Subcutaneous abdominal adipose tissue (tissue), 5 donors: ENCODE measurements around the gene SMYD1.
"Not testable (repeated sequence)": the region's sequence is repeated elsewhere in the genome, so short reads cannot be mapped to it uniquely, and the experiment has no call there.

Experiments used
- H3K27ac ChIP-seq: one replicate; pipeline ENCODE4 v1.7.0; 2013; ENCODE audit warnings: low read depth, mild to moderate bottlenecking, inconsistent platforms, low read length, moderate library complexity
- H3K27me3 ChIP-seq, 5 donors: one replicate each; pipeline ENCODE4 v1.7.0; 2013; ENCODE audit warnings: low read length in 5 of 5, inconsistent platforms in 1 of 5; ENCODE audit not compliant: control insufficient read depth in 5 of 5, insufficient read depth in 4 of 5
- H3K36me3 ChIP-seq, 5 donors: one replicate each; pipeline ENCODE4 v1.7.0; 2013; ENCODE audit warnings: low read length in 5 of 5; ENCODE audit not compliant: control insufficient read depth in 5 of 5, insufficient read depth in 5 of 5
- H3K4me1 ChIP-seq, 5 donors: one replicate each; pipeline ENCODE4 v1.7.0; 2013; ENCODE audit warnings: low read length in 5 of 5, mild to moderate bottlenecking in 3 of 5, moderate library complexity in 1 of 5; ENCODE audit not compliant: control insufficient read depth in 5 of 5, insufficient read depth in 5 of 5
- H3K4me3 ChIP-seq, 5 donors: one replicate each; pipeline ENCODE4 v1.7.0; 2013; ENCODE audit warnings: low read length in 5 of 5, low read depth in 1 of 5
- H3K9ac ChIP-seq, 5 donors: one replicate each; pipeline ENCODE4 v1.7.0; 2013; ENCODE audit warnings: low read length in 5 of 5, mild to moderate bottlenecking in 4 of 5, moderate library complexity in 3 of 5
- H3K9me3 ChIP-seq, 5 donors: one replicate each; pipeline ENCODE4 v1.7.0; 2013; ENCODE audit warnings: low read length in 5 of 5; ENCODE audit not compliant: control insufficient read depth in 5 of 5
- donor health status: healthy.
- donor health status: healthy.
- donor health status: healthy.
- donor health status: healthy.
- donor health status: healthy.

Gene SMYD1

GRCh38 chr2:88036606-88037005 is 31.0 kb upstream of the SMYD1 start:
- Histone ChIP-seq H3K36me3 (peaks cover 16 to 32% (median 28%) of the 10 kb centered on the region in 5 donors), H3K9me3 (no peaks in the 10 kb centered on the region), H3K9ac (no peak overlapping the region), H3K4me3 (no peak overlapping the region), H3K27me3 (no peaks in the 10 kb centered on the region), H3K27ac (peak overlapping the region; percentile 10), H3K4me1 (peaks cover 0 to 4% (median 0%) of the 10 kb centered on the region in 5 donors)

DNA sequence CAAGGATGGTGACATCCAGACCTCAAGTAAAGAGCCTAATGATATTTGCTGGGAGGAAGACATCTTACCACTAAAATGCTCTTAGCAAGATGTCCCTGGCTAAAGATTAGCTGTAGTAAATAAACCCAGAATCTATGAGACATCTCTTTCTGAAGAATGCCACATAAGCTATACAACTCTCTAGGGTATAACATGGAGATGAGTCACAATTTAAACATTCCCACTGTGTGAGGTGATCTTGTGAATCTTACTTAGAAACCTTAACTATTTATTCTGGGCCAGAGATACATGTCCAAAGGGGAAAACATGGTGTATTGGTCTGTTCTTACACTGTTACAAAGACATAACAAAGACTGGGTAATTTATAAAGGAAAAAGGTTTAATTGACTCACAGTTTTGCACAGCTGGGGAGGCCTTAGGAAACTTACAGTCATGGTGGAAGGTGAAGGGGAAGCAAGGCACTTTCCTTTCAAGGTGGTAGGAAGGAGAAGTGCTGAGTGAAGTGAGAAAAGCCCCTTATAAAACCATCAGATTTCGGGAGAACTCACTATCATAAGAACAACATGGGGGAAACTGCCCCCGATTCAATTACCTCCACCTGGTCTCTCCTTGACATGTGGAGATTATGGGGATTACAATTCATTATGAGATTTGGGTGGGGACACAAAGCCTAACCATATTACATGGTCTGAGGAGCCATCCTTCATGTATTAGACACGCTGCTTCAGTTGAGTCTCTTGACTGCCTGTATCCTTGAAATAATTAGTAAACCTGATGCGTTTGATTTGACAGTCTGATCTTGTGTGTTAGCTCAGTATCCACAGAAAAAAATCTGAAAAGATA is 29.1 kb upstream of the SMYD1 start:
- Histone ChIP-seq H3K27ac (no peak overlapping the region), H3K36me3 (peaks cover 9 to 23% (median 13%) of the 10 kb centered on the region in 5 donors), H3K9me3 (no peaks in the 10 kb centered on the region), H3K9ac (no peak overlapping the region), H3K4me1 (peaks cover 0 to 4% (median 0%) of the 10 kb centered on the region in 5 donors), H3K4me3 (no peak overlapping the region), H3K27me3 (no peaks in the 10 kb centered on the region)

DNA sequence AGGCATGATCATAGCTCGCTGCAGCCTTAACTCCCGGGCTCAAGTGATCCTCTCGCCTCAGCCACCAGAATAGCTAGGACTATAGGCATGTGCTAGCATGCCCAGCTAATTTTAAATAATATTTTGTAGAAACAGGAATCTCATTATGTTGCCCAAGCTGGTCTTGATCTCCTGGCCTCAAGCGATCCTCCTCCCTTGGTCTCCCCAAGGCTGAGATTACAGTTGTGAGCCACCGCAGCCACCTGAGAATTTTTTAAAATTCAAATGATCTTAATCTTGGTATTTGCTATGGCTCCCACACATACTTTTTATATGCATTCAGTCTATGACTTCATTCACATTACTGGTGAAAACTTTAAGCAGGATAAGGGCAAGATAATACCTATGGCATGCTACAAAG is 25.1 kb upstream of the SMYD1 start:
- H3K36me3 ChIP-seq = peaks cover 0 to 4% (median 3%) of the 10 kb centered on the region in 5 donors
- no peaks in the 10 kb centered on the region for H3K27me3 ChIP-seq
- no peaks in the 10 kb centered on the region for H3K9me3 ChIP-seq
- peaks cover 0 to 10% (median 6%) of the 10 kb centered on the region in 5 donors for H3K4me1 ChIP-seq
- no peak overlapping the region for H3K27ac ChIP-seq
- no peak overlapping the region for H3K4me3 ChIP-seq
- no peak overlapping the region for H3K9ac ChIP-seq

GRCh38 chr2:88045561-88045960 is 22.1 kb upstream of the SMYD1 start:
- not testable (repeated sequence) for H3K9me3 ChIP-seq, H3K27ac ChIP-seq, H3K9ac ChIP-seq, H3K4me3 ChIP-seq, H3K27me3 ChIP-seq, H3K36me3 ChIP-seq
- H3K4me1 ChIP-seq = peaks cover 0 to 21% (median 3%) of the 10 kb centered on the region in 5 donors

DNA sequence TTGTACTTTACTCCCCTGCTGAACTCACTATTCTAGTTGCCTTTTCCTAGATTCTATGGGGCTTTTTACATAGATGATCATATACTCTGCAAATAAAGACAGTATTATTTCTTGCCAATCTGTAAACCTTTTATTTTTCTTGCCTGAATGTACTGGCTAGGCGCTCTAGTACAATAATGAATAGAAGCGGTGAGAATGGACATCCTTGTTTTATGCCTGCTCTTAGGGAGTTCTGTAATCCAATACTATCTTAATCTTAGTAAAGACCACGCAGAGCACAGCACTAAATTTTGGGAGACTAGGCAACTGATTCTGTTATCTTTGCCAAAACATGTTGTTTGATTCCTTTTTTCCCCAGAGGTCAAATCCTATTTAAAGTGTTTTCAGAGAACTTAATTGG is 19.1 kb upstream of the SMYD1 start:
- Histone ChIP-seq H3K4me1 (peaks cover 0 to 40% (median 19%) of the 10 kb centered on the region in 5 donors), H3K27me3 (no peaks in the 10 kb centered on the region), H3K36me3 (peaks cover 0 to 4% (median 3%) of the 10 kb centered on the region in 5 donors), H3K9me3 (no peaks in the 10 kb centered on the region), H3K4me3 (no peak overlapping the region), H3K9ac (no peak overlapping the region), H3K27ac (no peak overlapping the region)

DNA sequence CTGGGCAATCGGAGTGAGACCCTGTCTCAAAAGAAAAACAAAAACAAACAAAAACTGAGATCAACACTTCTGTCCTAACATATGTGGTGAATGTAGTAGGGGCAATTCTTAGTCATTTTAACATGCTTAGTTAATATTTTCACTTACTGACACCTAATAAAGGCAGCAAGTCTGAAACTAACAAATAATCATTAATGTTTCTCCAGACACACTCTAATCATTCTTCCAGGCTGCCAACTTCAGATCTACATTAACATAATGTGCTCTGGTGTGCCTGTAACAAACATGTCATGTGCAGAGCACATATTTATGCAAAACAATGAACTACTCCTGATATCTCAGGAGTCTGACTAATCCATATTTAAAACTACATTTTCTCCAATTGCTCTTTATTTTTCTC is 18.0 kb upstream of the SMYD1 start:
- H3K27me3 ChIP-seq = no peaks in the 10 kb centered on the region
- H3K36me3 ChIP-seq = peaks cover 0 to 4% (median 0%) of the 10 kb centered on the region in 5 donors
- H3K9ac ChIP-seq = no peak overlapping the region
- no peaks in the 10 kb centered on the region for H3K9me3 ChIP-seq
- no peak overlapping the region for H3K27ac ChIP-seq
- H3K4me1 ChIP-seq = peaks cover 5 to 51% (median 30%) of the 10 kb centered on the region in 5 donors
- no peak overlapping the region for H3K4me3 ChIP-seq

GRCh38 chr2:88051792-88052191 is 15.8 kb upstream of the SMYD1 start:
- no peak overlapping the region for H3K9ac ChIP-seq
- peaks cover 5 to 52% (median 40%) of the 10 kb centered on the region in 5 donors for H3K4me1 ChIP-seq
- H3K27me3 ChIP-seq = no peaks in the 10 kb centered on the region

DNA sequence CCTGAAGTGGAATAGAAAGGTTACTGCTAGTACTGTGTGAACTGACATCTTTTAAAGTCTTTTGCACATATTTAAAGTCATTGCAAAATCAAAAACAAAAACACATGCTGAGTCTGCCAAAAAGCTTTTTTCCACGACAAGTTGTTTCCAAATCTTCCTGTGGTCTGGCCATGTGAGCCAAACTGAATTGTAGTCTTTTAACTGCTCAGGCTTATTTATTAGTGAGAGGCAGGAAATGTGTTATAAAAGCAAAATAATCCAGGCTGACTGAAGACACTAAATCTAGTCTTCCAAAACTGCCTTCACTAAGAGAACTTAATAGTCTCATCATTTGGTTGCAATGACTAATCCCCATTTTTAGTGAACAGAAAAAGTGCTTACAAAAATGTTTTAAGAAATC is 14.3 kb upstream of the SMYD1 start:
- peak overlapping the region; percentile 96 for H3K27ac ChIP-seq
- H3K27me3 ChIP-seq = no peaks in the 10 kb centered on the region
- H3K4me3 ChIP-seq = peak overlapping the region in 2 of 5 donors; percentile 17 to 97
- peaks cover 5 to 52% (median 40%) of the 10 kb centered on the region in 5 donors for H3K4me1 ChIP-seq
- H3K36me3 ChIP-seq = peaks cover 0 to 4% (median 0%) of the 10 kb centered on the region in 5 donors
- H3K9ac ChIP-seq = peak overlapping the region in 2 of 5 donors; percentile 19 to 21
- H3K9me3 ChIP-seq = no peaks in the 10 kb centered on the region

More at GRCh38 chr2:88051792-88052191, 15.8 kb upstream of the SMYD1 start:
- no peak overlapping the region for H3K4me3 ChIP-seq
- no peaks in the 10 kb centered on the region for H3K9me3 ChIP-seq
- no peak overlapping the region for H3K27ac ChIP-seq
- peaks cover 0 to 4% (median 0%) of the 10 kb centered on the region in 5 donors for H3K36me3 ChIP-seq

GRCh38 chr2:88053934-88054781 is 13.5 kb upstream of the SMYD1 start:
- H3K36me3 ChIP-seq = peaks cover 0 to under 1% (median 0%) of the 10 kb centered on the region in 5 donors
- no peaks in the 10 kb centered on the region for H3K27me3 ChIP-seq
- peak overlapping the region; percentile 83 to 97 (median 93) for H3K4me3 ChIP-seq
- H3K27ac ChIP-seq = peak overlapping the region; percentile 96
- peaks cover 5 to 44% (median 40%) of the 10 kb centered on the region in 5 donors for H3K4me1 ChIP-seq
- peak overlapping the region; percentile 91 to 99 (median 96) for H3K9ac ChIP-seq
- H3K9me3 ChIP-seq = no peaks in the 10 kb centered on the region
